ENCODE results near the gene GZMH.

- TF ChIP-seq POLR2A (IDR thresholded peaks at IDR 0.05): no peak
- TF ChIP-seq CTCF (IDR thresholded peaks at IDR 0.05): peak in 2 of 4 experiments; percentile 24 to 25
These were observed 3.9 kb downstream of the GZMH start for GRCh38 chr14:24605435-24606190.

All from sigmoid colon (tissue), 3 donors.